Stimulated activated CD4-positive, alpha-beta T cell treated with anti-CD3 and anti-CD28 coated beads, Interleukin-4, amount 100 ng/mL, for 1 hour (primary cell): ENCODE results near the gene CXCL17.
"Not testable (repeated sequence)": the region's sequence is repeated elsewhere in the genome, so short reads cannot be mapped to it uniquely, and the experiment has no call there.

Experiments used
- DNase-seq: peaks from one replicate; pipeline ENCODE4 v3.0.0-alpha.2; 2020

CXCL17 gene

GRCh38 chr19:42442833-42443232, at the start of gene CXCL17:
TSS of gene CXCL17 (minus strand) at chr19:42442946. CDS start at chr19:42442832, 114 bp downstream.
- DNase-seq: no peak

GRCh38 chr19:42488783-42489521, 46.2 kb upstream of the CXCL17 start:
- no peak for DNase-seq

- no peak for DNase-seq
These were observed 45.0 kb upstream of the CXCL17 start for GRCh38 chr19:42487798-42488178.

GRCh38 chr19:42487032-42487797, 44.5 kb upstream of the CXCL17 start:
- no peak for DNase-seq

- DNase-seq: not testable (repeated sequence)
These were observed 42.3 kb upstream of the CXCL17 start for GRCh38 chr19:42485036-42485435.

GRCh38 chr19:42480335-42481095, 37.8 kb upstream of the CXCL17 start:
- no peak for DNase-seq

- DNase-seq: no peak
These were observed 37.0 kb upstream of the CXCL17 start for GRCh38 chr19:42479736-42480135.

- no peak for DNase-seq
These were observed 36.1 kb upstream of the CXCL17 start for GRCh38 chr19:42478765-42479311.

- DNase-seq: no peak
These were observed 35.2 kb upstream of the CXCL17 start for GRCh38 chr19:42477933-42478332.

GRCh38 chr19:42477117-42477516, 34.4 kb upstream of the CXCL17 start:
- DNase-seq: no peak

- DNase-seq: no peak
These were observed 32.6 kb upstream of the CXCL17 start for GRCh38 chr19:42475366-42475765.

- DNase-seq: no peak
These were observed 32.0 kb upstream of the CXCL17 start for GRCh38 chr19:42474743-42475142.

- DNase-seq: no peak
These were observed 30.9 kb upstream of the CXCL17 start for GRCh38 chr19:42473686-42474085.

GRCh38 chr19:42472402-42473147, 29.8 kb upstream of the CXCL17 start:
- no peak for DNase-seq

- no peak for DNase-seq
These were observed 29.0 kb upstream of the CXCL17 start for GRCh38 chr19:42471554-42472249.

- no peak for DNase-seq
These were observed 26.8 kb upstream of the CXCL17 start for GRCh38 chr19:42469311-42470235.

GRCh38 chr19:42468273-42468796, 25.6 kb upstream of the CXCL17 start:
- no peak for DNase-seq

- no peak for DNase-seq
These were observed 24.5 kb upstream of the CXCL17 start for GRCh38 chr19:42467183-42467760.

GRCh38 chr19:42466521-42467182, 23.9 kb upstream of the CXCL17 start:
- no peak for DNase-seq
